Measurements from ENCODE around the gene CRY1.
"Not testable (repeated sequence)": the region's sequence is repeated elsewhere in the genome, so short reads cannot be mapped to it uniquely, and the experiment has no call there.

The CRY1 gene

GRCh38 chr12:106996102-106996501 is 97.2 kb downstream of the CRY1 start:
- not testable (repeated sequence) for DNase-seq

- no peak for DNase-seq
Observed at GRCh38 chr12:106994579-106995220, 98.6 kb downstream of the CRY1 start.

- no peak for DNase-seq
Observed at GRCh38 chr12:106987846-106988245, 105.5 kb downstream of the CRY1 start.

GRCh38 chr12:106986625-106987389 is 106.5 kb downstream of the CRY1 start, which contains the start of gene MTERF2:
TSS of gene MTERF2 (minus strand) at chr12:106987146. CDS start at chr12:106978714, 8,432 bp downstream.
- DNase-seq = peak; percentile 77

GRCh38 chr12:106986135-106986534 is 107.2 kb downstream of the CRY1 start:
- DNase-seq = no peak

- no peak for DNase-seq
Observed at GRCh38 chr12:106985479-106985878, 107.9 kb downstream of the CRY1 start.

GRCh38 chr12:106984588-106985137 is 108.7 kb downstream of the CRY1 start:
- DNase-seq = no peak

- no peak for DNase-seq
Observed at GRCh38 chr12:106982229-106982628, 111.1 kb downstream of the CRY1 start.

GRCh38 chr12:106981788-106982187 is 111.6 kb downstream of the CRY1 start:
- no peak for DNase-seq

- DNase-seq = no peak
Observed at GRCh38 chr12:106980944-106981343, 112.4 kb downstream of the CRY1 start.

- peak; percentile 54 for DNase-seq
Observed at GRCh38 chr12:106978035-106978800, 115.1 kb downstream of the CRY1 start.

- DNase-seq = no peak
Observed at GRCh38 chr12:106976668-106977067, 116.7 kb downstream of the CRY1 start.

GRCh38 chr12:106975993-106976658 is 117.2 kb downstream of the CRY1 start:
- DNase-seq = no peak

GRCh38 chr12:106975098-106975497 is 118.3 kb downstream of the CRY1 start:
- no peak for DNase-seq

GRCh38 chr12:106974511-106974910 is 118.8 kb downstream of the CRY1 start:
- DNase-seq = no peak

- no peak for DNase-seq
Observed at GRCh38 chr12:106973545-106973944, 119.8 kb downstream of the CRY1 start.

- no peak for DNase-seq
Observed at GRCh38 chr12:106971065-106971464, 122.3 kb downstream of the CRY1 start.

- DNase-seq = no peak
Observed at GRCh38 chr12:106964526-106964925, 128.8 kb downstream of the CRY1 start.

GRCh38 chr12:106962286-106962685 is 131.1 kb downstream of the CRY1 start:
- DNase-seq = no peak

- DNase-seq = no peak
Observed at GRCh38 chr12:106960443-106960842, 132.9 kb downstream of the CRY1 start.

GRCh38 chr12:106957583-106957982 is 135.8 kb downstream of the CRY1 start:
- no peak for DNase-seq

GRCh38 chr12:106956048-106956578 is 137.2 kb downstream of the CRY1 start:
- DNase-seq = no peak
